ENCODE results near the gene LCOR.

LCOR gene

GRCh38 chr10:96987842-96988175 is 155.7 kb downstream of the LCOR start:
- no peak for DNase-seq (ENCODE audit: low spot score)

- no peak for DNase-seq (ENCODE audit: low spot score)
Measured at GRCh38 chr10:96988426-96988825, 156.3 kb downstream of the LCOR start.

GRCh38 chr10:96991313-96991841 is 159.3 kb downstream of the LCOR start:
- no peak for DNase-seq (ENCODE audit: low spot score)

GRCh38 chr10:96992721-96993120 is 160.6 kb downstream of the LCOR start:
- no peak for DNase-seq (ENCODE audit: low spot score)

GRCh38 chr10:96995851-96996250 is 163.8 kb downstream of the LCOR start:
- no peak for DNase-seq (ENCODE audit: low spot score)

GRCh38 chr10:96996275-96996965 is 164.3 kb downstream of the LCOR start:
- no peak for DNase-seq (ENCODE audit: low spot score)

- no peak for DNase-seq (ENCODE audit: low spot score)
Measured at GRCh38 chr10:96998329-96998888, 166.3 kb downstream of the LCOR start.

GRCh38 chr10:96999337-96999736 is 167.2 kb downstream of the LCOR start:
- no peak for DNase-seq (ENCODE audit: low spot score)

- no peak for DNase-seq (ENCODE audit: low spot score)
Measured at GRCh38 chr10:96999987-97000386, 167.9 kb downstream of the LCOR start.

GRCh38 chr10:97000487-97001182 is 168.5 kb downstream of the LCOR start:
- DNase-seq (ENCODE audit: low spot score), result no peak

GRCh38 chr10:97001183-97001991 is 169.3 kb downstream of the LCOR start:
- no peak for DNase-seq (ENCODE audit: low spot score)

GRCh38 chr10:97002670-97003069 is 170.6 kb downstream of the LCOR start:
- DNase-seq (ENCODE audit: low spot score), result no peak

GRCh38 chr10:97003151-97003803 is 171.2 kb downstream of the LCOR start:
- DNase-seq (ENCODE audit: low spot score), result no peak

- DNase-seq (ENCODE audit: low spot score), result no peak
Measured at GRCh38 chr10:97003804-97004201, 171.7 kb downstream of the LCOR start.

GRCh38 chr10:97004591-97004990 is 172.5 kb downstream of the LCOR start:
- no peak for DNase-seq (ENCODE audit: low spot score)

- no peak for DNase-seq (ENCODE audit: low spot score)
Measured at GRCh38 chr10:97005349-97005748, 173.3 kb downstream of the LCOR start.

GRCh38 chr10:97006364-97006763 is 174.3 kb downstream of the LCOR start:
- no peak for DNase-seq (ENCODE audit: low spot score)

- no peak for DNase-seq (ENCODE audit: low spot score)
Measured at GRCh38 chr10:97007417-97007816, 175.3 kb downstream of the LCOR start.

- no peak for DNase-seq (ENCODE audit: low spot score)
Measured at GRCh38 chr10:97010695-97011206, 178.7 kb downstream of the LCOR start.

GRCh38 chr10:97011397-97011796 is 179.3 kb downstream of the LCOR start:
- DNase-seq (ENCODE audit: low spot score), result no peak

- no peak for DNase-seq (ENCODE audit: low spot score)
Measured at GRCh38 chr10:97012470-97012869, 180.4 kb downstream of the LCOR start.

GRCh38 chr10:97013568-97013967 is 181.5 kb downstream of the LCOR start:
- DNase-seq (ENCODE audit: low spot score), result no peak
